Measurements from ENCODE around the gene FRY. TPM values are rescaled to one million over a fixed set of nuclear protein-coding genes. Genes with fewer than 3 reads are reported as not detected.

Gene FRY
- total and polyA plus RNA-seq, 11 donors, result 21.6 to 237 (median 165) TPM

GRCh38 chr13:32067149-32067961 lies 35.8 kb downstream of the FRY start:
- H3K9me3 ChIP-seq, result peaks cover 0 to 5% (median 0%) of the 10 kb centered on the region in 12 donors
- H3K4me3 ChIP-seq, result no peak overlapping the region
- ATAC-seq, result no peak
- peaks cover 0 to 3% (median 0%) of the 10 kb centered on the region in 9 donors for H3K36me3 ChIP-seq
- 83 to 91% (median 88%) methylated on average over 6 of the region's 6 CpGs for WGBS, 4 donors
- H3K4me1 ChIP-seq, result peaks cover 0 to 32% (median 4%) of the 10 kb centered on the region in 12 donors
- H3K27me3 ChIP-seq, result no peaks in the 10 kb centered on the region
- TF ChIP-seq POLR2A (IDR thresholded peaks at IDR 0.05), result no peak
- TF ChIP-seq, protein P1, sequence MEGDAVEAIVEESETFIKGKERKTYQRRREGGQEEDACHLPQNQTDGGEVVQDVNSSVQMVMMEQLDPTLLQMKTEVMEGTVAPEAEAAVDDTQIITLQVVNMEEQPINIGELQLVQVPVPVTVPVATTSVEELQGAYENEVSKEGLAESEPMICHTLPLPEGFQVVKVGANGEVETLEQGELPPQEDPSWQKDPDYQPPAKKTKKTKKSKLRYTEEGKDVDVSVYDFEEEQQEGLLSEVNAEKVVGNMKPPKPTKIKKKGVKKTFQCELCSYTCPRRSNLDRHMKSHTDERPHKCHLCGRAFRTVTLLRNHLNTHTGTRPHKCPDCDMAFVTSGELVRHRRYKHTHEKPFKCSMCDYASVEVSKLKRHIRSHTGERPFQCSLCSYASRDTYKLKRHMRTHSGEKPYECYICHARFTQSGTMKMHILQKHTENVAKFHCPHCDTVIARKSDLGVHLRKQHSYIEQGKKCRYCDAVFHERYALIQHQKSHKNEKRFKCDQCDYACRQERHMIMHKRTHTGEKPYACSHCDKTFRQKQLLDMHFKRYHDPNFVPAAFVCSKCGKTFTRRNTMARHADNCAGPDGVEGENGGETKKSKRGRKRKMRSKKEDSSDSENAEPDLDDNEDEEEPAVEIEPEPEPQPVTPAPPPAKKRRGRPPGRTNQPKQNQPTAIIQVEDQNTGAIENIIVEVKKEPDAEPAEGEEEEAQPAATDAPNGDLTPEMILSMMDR (IDR thresholded peaks at IDR 0.05), result no peak
- intact Hi-C loops (cut with DNase I), result no loop called here
- no peak overlapping the region for H3K27ac ChIP-seq
- DNase-seq, result no peak

DNA sequence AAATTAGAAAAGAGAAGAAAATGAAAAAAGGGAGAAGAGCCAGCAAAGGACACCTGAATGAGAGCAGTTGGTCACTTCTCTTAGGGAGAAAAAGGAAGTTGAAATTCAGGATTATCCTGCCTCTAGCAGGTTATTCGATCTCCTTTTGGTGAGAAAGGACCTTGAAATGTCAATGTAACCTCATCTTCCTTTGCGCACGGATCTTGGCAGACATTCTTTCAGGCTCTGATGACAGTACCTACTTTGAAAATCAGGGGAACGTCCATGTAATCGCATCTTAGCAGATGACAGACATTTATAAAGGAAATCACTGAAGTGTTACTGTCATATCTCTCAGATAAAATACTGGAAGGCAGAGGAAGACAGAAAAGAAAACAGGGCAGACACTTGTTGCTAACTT lies 36.7 kb downstream of the FRY start:
- H3K27ac ChIP-seq, result no peak overlapping the region
- peaks cover 0 to 5% (median 0%) of the 10 kb centered on the region in 12 donors for H3K9me3 ChIP-seq
- peaks cover 0 to 3% (median 0%) of the 10 kb centered on the region in 9 donors for H3K36me3 ChIP-seq
- TF ChIP-seq, protein P1 (IDR thresholded peaks at IDR 0.05), result no peak
- no peak for TF ChIP-seq POLR2A (IDR thresholded peaks at IDR 0.05)
- peaks cover 0 to 41% (median 10%) of the 10 kb centered on the region in 12 donors for H3K4me1 ChIP-seq
- ATAC-seq, result no peak
- H3K4me3 ChIP-seq, result no peak overlapping the region
- no peaks in the 10 kb centered on the region for H3K27me3 ChIP-seq
- intact Hi-C loops (cut with DNase I), result no loop called here
- WGBS, 4 donors, result 46 to 56% (median 50%) methylated on average over 5 of the region's 5 CpGs
- DNase-seq, result no peak

- H3K4me1 ChIP-seq, result peaks cover 0 to 55% (median 17%) of the 10 kb centered on the region in 12 donors
- peaks cover 0 to 5% (median 0%) of the 10 kb centered on the region in 12 donors for H3K9me3 ChIP-seq
- no peak overlapping the region for H3K4me3 ChIP-seq
- peak overlapping the region in 1 of 12 donors; percentile 38 for H3K27ac ChIP-seq
- intact Hi-C loops (cut with DNase I), result no loop called here
- no peaks in the 10 kb centered on the region for H3K27me3 ChIP-seq
- ATAC-seq (peak in 3 of 4 donors; percentile 31 to 47 (median 39)), DNase-seq (no peak)
- no peak for TF ChIP-seq POLR2A (IDR thresholded peaks at IDR 0.05)
- TF ChIP-seq, protein P1 (IDR thresholded peaks at IDR 0.05), result no peak
- H3K36me3 ChIP-seq, result peaks cover 0 to under 1% (median 0%) of the 10 kb centered on the region in 9 donors
- 72 to 86% (median 78%) methylated on average over 6 of the region's 6 CpGs for WGBS, 4 donors
Measured at GRCh38 chr13:32073180-32073864, 41.7 kb downstream of the FRY start.

All from heart left ventricle (tissue), 16 donors.